GM23338 (cell line): ENCODE measurements around the gene BTBD9. TPM values are rescaled to one million over a fixed set of nuclear protein-coding genes. Genes with fewer than 3 reads are reported as not detected.

ENCODE experiments used
- ATAC-seq: fragments of 200-7000 bp; cut with Tn5 transposase; 3 replicates; pipeline ENCODE4 v1.9.1; 2020
- DNase-seq: peaks from one replicate; pipeline ENCODE4 v3.0.0-alpha.2; 2015; ENCODE audit warnings: low spot score
- H2AFZ ChIP-seq: fragments of 200-600 bp; sonication (generic); 2 replicates; pipeline ENCODE4 v1.8.0; 2016; ENCODE audit warnings: antibody characterized with exemption, mild to moderate bottlenecking, moderate library complexity
- H3F3A ChIP-seq: fragments of 200-600 bp; sonication (generic); replicated peaks from 2 replicates; pipeline ENCODE4 v1.8.0; 2017; ENCODE audit warnings: antibody characterized with exemption, mixed run types, low read depth
- H3K27ac ChIP-seq: fragments of 200-600 bp; sonication (generic); 2 replicates; pipeline ENCODE4 v1.6.1; 2016; ENCODE audit warnings: low read depth
- H3K27me3 ChIP-seq: fragments of 200-600 bp; sonication (generic); 2 replicates; pipeline ENCODE4 v1.8.0; 2016; ENCODE audit warnings: mild to moderate bottlenecking, mixed run types, moderate library complexity; ENCODE audit not compliant: insufficient read depth
- H3K36me3 ChIP-seq: fragments of 200-600 bp; sonication (generic); 2 replicates; pipeline ENCODE4 v1.8.0; 2016; ENCODE audit warnings: mild to moderate bottlenecking; ENCODE audit not compliant: insufficient read depth
- H3K4me1 ChIP-seq: fragments of 200-600 bp; sonication (generic); 2 replicates; pipeline ENCODE4 v1.8.0; 2016; ENCODE audit warnings: mild to moderate bottlenecking, moderate library complexity; ENCODE audit not compliant: insufficient read depth
- H3K4me2 ChIP-seq: fragments of 200-600 bp; sonication (generic); 2 replicates; pipeline ENCODE4 v1.7.1; 2017; ENCODE audit warnings: mixed run types
- H3K4me3 ChIP-seq: fragments of 200-600 bp; sonication (generic); 2 replicates; pipeline ENCODE4 v1.6.1; 2016; ENCODE audit warnings: mixed run types
- H3K79me2 ChIP-seq: fragments of 200-600 bp; sonication (generic); replicated peaks from 2 replicates; pipeline ENCODE4 v1.8.0; 2017; ENCODE audit warnings: mild to moderate bottlenecking; ENCODE audit not compliant: insufficient read depth
- H3K9me2 ChIP-seq: fragments of 200-600 bp; sonication (generic); 2 replicates; pipeline ENCODE4 v1.8.0; 2017; ENCODE audit not compliant: insufficient read depth
- H4K20me1 ChIP-seq: fragments of 200-600 bp; sonication (generic); replicated peaks from 2 replicates; pipeline ENCODE4 v1.8.0; 2017; ENCODE audit warnings: mild to moderate bottlenecking; ENCODE audit not compliant: insufficient read depth
- H3K27ac Mint-ChIP-seq: 2 replicates; pipeline ENCODE4 v1.8.0; 2020; ENCODE audit warnings: inconsistent platforms, mild to moderate bottlenecking, moderate library complexity, mixed read lengths
- H3K27me3 Mint-ChIP-seq: 3 replicates; pipeline ENCODE4 v1.8.0; 2022; ENCODE audit warnings: low read depth, mild to moderate bottlenecking, moderate library complexity, mixed read lengths, inconsistent platforms; ENCODE audit not compliant: insufficient read depth, poor library complexity
- H3K36me3 Mint-ChIP-seq: 3 replicates; pipeline ENCODE4 v1.8.0; 2021; ENCODE audit warnings: low read depth, mild to moderate bottlenecking, inconsistent platforms, moderate library complexity, mixed read lengths
- H3K4me1 Mint-ChIP-seq: 3 replicates; pipeline ENCODE4 v1.8.0; 2020; ENCODE audit warnings: mild to moderate bottlenecking, inconsistent platforms, mixed read lengths
- H3K4me3 Mint-ChIP-seq: 3 replicates; pipeline ENCODE4 v1.8.0; 2021; ENCODE audit warnings: moderate library complexity, mild to moderate bottlenecking, inconsistent platforms, mixed read lengths
- H3K9me3 Mint-ChIP-seq: 3 replicates; pipeline ENCODE4 v1.8.0; 2020; ENCODE audit warnings: moderate library complexity, mild to moderate bottlenecking, inconsistent platforms, mixed read lengths
- CREB1 ChIP-seq: fragments of 250-450 bp; sonication (Bioruptor Pico); IDR thresholded peaks from 2 replicates; pipeline ENCODE4 v1.5.0; 2020; ENCODE audit warnings: low read depth, mild to moderate bottlenecking, moderate library complexity
- CTCF ChIP-seq, 2 experiments: fragments of 200-600 bp in 1 of 2; sonication (generic) in 1 of 2; conservative IDR thresholded peaks; 2 replicates each; pipeline versions ENCODE4 v1.5.1 to v1.6.1; 2016 to 2017; ENCODE audit warnings: antibody characterized with exemption in 2 of 2, low read depth in 2 of 2, mild to moderate bottlenecking in 2 of 2, moderate library complexity in 1 of 2
- EZH2 ChIP-seq: fragments of 200-600 bp; sonication (generic); IDR thresholded peaks from one replicate; pipeline ENCODE4 v1.8.0; 2017; ENCODE audit warnings: antibody characterized with exemption, mild to moderate bottlenecking, low read depth; ENCODE audit not compliant: unreplicated experiment
- EZH2phosphoT487 ChIP-seq: fragments of 200-600 bp; sonication (generic); IDR thresholded peaks from one replicate; pipeline ENCODE4 v1.8.1; 2018; ENCODE audit warnings: antibody characterized with exemption; ENCODE audit not compliant: unreplicated experiment
- JUNB ChIP-seq: IDR thresholded peaks from one replicate; pipeline ENCODE4 v1.6.1; 2016; ENCODE audit warnings: antibody characterized with exemption; ENCODE audit not compliant: unreplicated experiment
- NANOG ChIP-seq: IDR thresholded peaks from 2 replicates; pipeline ENCODE4 v1.6.1; 2016; ENCODE audit warnings: antibody characterized with exemption, borderline replicate concordance
- POLR2AphosphoS5 ChIP-seq: IDR thresholded peaks from 2 replicates; pipeline ENCODE4 v1.6.1; 2016; ENCODE audit warnings: antibody characterized with exemption, low read depth
- STAT1 ChIP-seq: IDR thresholded peaks from one replicate; pipeline ENCODE4 v1.6.1; 2016; ENCODE audit warnings: antibody characterized with exemption; ENCODE audit not compliant: unreplicated experiment
- ZNF114 ChIP-seq: fragments of 250-450 bp; sonication (Bioruptor Pico); IDR thresholded peaks from 2 replicates; pipeline ENCODE4 v1.5.0; 2020; ENCODE audit warnings: mild to moderate bottlenecking, moderate library complexity
- ZNF331 ChIP-seq: fragments of 250-450 bp; sonication (Bioruptor Pico); IDR thresholded peaks from 2 replicates; pipeline ENCODE4 v1.5.0; 2020; ENCODE audit warnings: low read depth, mild to moderate bottlenecking, moderate library complexity
- polyA plus RNA-seq: library from polyadenylated mRNA; unstranded; fragments of >200 nt; fragmentation: Nextera tagmentation; extraction: Ambion mirVana; gene quantifications from 2 replicates; pipeline ENCODE4 v1.2.1, GENCODE V29; 2016
- total RNA-seq: library from RNA; depleted of rRNA; stranded (reverse); fragments of >200 nt; shearing (Covaris generic); gene quantifications from 2 replicates; pipeline ENCODE4 v1.2.3, GENCODE V29; 2014
- TF ChIP-seq, protein P1 (sequence below): IDR thresholded peaks from 2 replicates; pipeline ENCODE4 v1.6.1; 2016; ENCODE audit warnings: antibody characterized with exemption
- TF ChIP-seq, protein P2 (sequence below): fragments of 250-450 bp; sonication (Bioruptor Pico); IDR thresholded peaks from 2 replicates; pipeline ENCODE4 v1.5.0; 2020; ENCODE audit warnings: mild to moderate bottlenecking, moderate library complexity
- TF ChIP-seq, protein P3 (sequence below): IDR thresholded peaks from one replicate; pipeline ENCODE4 v1.6.1; 2018; ENCODE audit warnings: antibody characterized with exemption; ENCODE audit not compliant: unreplicated experiment

Gene BTBD9
- total and polyA plus RNA-seq, 2 experiments from 2014 or later = 4.2 to 5.3 TPM

DNA sequence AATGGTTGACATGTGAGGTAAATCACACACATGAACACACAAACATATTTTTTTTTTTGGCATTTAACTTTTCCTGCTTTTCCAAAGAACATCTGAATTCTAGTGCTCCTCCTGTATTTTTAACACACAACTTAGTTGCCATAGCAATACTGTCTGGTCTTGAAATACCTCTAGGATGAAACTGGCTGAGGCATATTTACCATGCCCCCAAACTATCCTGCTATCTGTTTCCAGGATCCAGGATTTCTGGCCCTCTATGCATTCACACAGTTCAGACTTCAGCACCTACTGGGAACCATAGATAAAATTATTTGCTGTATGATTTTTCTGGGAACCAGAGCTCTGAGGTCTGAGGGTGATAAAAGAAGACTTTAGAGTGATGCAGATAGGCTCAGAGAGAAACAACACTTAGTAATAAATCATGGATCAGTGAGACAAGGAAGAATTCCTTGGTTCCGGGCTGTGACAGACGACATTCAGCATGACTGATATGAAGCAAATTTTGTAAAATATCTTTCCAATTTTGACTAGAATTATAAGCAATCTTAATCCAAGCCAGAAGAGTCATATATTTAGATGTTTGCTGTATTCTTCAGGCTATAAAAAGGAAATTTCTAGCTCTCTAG, 359.7 kb downstream of the BTBD9 start:
- no peaks in the 10 kb centered on the region for H3K36me3 Mint-ChIP-seq
- ATAC-seq (no peak), DNase-seq (no peak)
- H4K20me1 ChIP-seq = no peaks in the 10 kb centered on the region
- H3K9me2 ChIP-seq = no peaks in the 10 kb centered on the region; the same call in none of the 2 replicates
- H3K27ac ChIP-seq = no peak overlapping the region
- no peak overlapping the region for H3K4me2 ChIP-seq
- TF ChIP-seq EZH2phosphoT487 (no peak), CTCF (conservative IDR thresholded peaks at IDR 0.05; ENCODE audit: low read depth in 2 of 2) (no peak), JUNB (no peak), CREB1 (CRISPR knock-in tag) (no peak), POLR2AphosphoS5 (no peak), EZH2 (no peak), STAT1 (no peak), ZNF114 (CRISPR knock-in tag) (no peak), NANOG (no peak), ZNF331 (CRISPR knock-in tag) (no peak)
- TF ChIP-seq, protein P1, sequence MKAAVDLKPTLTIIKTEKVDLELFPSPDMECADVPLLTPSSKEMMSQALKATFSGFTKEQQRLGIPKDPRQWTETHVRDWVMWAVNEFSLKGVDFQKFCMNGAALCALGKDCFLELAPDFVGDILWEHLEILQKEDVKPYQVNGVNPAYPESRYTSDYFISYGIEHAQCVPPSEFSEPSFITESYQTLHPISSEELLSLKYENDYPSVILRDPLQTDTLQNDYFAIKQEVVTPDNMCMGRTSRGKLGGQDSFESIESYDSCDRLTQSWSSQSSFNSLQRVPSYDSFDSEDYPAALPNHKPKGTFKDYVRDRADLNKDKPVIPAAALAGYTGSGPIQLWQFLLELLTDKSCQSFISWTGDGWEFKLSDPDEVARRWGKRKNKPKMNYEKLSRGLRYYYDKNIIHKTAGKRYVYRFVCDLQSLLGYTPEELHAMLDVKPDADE = no peak
- TF ChIP-seq, protein P2, sequence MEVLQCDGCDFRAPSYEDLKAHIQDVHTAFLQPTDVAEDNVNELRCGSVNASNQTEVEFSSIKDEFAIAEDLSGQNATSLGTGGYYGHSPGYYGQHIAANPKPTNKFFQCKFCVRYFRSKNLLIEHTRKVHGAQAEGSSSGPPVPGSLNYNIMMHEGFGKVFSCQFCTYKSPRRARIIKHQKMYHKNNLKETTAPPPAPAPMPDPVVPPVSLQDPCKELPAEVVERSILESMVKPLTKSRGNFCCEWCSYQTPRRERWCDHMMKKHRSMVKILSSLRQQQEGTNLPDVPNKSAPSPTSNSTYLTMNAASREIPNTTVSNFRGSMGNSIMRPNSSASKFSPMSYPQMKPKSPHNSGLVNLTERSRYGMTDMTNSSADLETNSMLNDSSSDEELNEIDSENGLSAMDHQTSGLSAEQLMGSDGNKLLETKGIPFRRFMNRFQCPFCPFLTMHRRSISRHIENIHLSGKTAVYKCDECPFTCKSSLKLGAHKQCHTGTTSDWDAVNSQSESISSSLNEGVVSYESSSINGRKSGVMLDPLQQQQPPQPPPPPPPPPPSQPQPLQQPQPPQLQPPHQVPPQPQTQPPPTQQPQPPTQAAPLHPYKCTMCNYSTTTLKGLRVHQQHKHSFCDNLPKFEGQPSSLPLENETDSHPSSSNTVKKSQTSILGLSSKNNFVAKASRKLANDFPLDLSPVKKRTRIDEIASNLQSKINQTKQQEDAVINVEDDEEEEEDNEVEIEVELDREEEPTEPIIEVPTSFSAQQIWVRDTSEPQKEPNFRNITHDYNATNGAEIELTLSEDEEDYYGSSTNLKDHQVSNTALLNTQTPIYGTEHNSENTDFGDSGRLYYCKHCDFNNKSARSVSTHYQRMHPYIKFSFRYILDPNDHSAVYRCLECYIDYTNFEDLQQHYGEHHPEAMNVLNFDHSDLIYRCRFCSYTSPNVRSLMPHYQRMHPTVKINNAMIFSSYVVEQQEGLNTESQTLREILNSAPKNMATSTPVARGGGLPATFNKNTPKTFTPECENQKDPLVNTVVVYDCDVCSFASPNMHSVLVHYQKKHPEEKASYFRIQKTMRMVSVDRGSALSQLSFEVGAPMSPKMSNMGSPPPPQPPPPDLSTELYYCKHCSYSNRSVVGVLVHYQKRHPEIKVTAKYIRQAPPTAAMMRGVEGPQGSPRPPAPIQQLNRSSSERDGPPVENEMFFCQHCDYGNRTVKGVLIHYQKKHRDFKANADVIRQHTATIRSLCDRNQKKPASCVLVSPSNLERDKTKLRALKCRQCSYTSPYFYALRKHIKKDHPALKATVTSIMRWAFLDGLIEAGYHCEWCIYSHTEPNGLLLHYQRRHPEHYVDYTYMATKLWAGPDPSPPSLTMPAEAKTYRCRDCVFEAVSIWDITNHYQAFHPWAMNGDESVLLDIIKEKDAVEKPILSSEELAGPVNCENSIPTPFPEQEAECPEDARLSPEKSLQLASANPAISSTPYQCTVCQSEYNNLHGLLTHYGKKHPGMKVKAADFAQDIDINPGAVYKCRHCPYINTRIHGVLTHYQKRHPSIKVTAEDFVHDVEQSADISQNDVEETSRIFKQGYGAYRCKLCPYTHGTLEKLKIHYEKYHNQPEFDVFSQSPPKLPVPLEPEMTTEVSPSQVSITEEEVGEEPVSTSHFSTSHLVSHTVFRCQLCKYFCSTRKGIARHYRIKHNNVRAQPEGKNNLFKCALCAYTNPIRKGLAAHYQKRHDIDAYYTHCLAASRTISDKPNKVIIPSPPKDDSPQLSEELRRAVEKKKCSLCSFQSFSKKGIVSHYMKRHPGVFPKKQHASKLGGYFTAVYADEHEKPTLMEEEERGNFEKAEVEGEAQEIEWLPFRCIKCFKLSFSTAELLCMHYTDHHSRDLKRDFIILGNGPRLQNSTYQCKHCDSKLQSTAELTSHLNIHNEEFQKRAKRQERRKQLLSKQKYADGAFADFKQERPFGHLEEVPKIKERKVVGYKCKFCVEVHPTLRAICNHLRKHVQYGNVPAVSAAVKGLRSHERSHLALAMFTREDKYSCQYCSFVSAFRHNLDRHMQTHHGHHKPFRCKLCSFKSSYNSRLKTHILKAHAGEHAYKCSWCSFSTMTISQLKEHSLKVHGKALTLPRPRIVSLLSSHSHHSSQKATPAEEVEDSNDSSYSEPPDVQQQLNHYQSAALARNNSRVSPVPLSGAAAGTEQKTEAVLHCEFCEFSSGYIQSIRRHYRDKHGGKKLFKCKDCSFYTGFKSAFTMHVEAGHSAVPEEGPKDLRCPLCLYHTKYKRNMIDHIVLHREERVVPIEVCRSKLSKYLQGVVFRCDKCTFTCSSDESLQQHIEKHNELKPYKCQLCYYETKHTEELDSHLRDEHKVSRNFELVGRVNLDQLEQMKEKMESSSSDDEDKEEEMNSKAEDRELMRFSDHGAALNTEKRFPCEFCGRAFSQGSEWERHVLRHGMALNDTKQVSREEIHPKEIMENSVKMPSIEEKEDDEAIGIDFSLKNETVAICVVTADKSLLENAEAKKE (CRISPR knock-in tag) = no peak
- TF ChIP-seq, protein P3, sequence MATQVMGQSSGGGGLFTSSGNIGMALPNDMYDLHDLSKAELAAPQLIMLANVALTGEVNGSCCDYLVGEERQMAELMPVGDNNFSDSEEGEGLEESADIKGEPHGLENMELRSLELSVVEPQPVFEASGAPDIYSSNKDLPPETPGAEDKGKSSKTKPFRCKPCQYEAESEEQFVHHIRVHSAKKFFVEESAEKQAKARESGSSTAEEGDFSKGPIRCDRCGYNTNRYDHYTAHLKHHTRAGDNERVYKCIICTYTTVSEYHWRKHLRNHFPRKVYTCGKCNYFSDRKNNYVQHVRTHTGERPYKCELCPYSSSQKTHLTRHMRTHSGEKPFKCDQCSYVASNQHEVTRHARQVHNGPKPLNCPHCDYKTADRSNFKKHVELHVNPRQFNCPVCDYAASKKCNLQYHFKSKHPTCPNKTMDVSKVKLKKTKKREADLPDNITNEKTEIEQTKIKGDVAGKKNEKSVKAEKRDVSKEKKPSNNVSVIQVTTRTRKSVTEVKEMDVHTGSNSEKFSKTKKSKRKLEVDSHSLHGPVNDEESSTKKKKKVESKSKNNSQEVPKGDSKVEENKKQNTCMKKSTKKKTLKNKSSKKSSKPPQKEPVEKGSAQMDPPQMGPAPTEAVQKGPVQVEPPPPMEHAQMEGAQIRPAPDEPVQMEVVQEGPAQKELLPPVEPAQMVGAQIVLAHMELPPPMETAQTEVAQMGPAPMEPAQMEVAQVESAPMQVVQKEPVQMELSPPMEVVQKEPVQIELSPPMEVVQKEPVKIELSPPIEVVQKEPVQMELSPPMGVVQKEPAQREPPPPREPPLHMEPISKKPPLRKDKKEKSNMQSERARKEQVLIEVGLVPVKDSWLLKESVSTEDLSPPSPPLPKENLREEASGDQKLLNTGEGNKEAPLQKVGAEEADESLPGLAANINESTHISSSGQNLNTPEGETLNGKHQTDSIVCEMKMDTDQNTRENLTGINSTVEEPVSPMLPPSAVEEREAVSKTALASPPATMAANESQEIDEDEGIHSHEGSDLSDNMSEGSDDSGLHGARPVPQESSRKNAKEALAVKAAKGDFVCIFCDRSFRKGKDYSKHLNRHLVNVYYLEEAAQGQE = no peak
- no peaks in the 10 kb centered on the region; the same call in 2 of the 3 replicates for H3K9me3 Mint-ChIP-seq
- H3K27ac Mint-ChIP-seq = no peak overlapping the region
- H3K4me3 Mint-ChIP-seq = no peak overlapping the region
- H3K4me1 ChIP-seq = peaks cover 11% of the 10 kb centered on the region
- no peak overlapping the region for H3K4me3 ChIP-seq
- no peaks in the 10 kb centered on the region for H3F3A ChIP-seq
- no peak overlapping the region for H2AFZ ChIP-seq
- no peaks in the 10 kb centered on the region for H3K27me3 Mint-ChIP-seq
- peaks cover 31% of the 10 kb centered on the region for H3K4me1 Mint-ChIP-seq
- H3K36me3 ChIP-seq = no peaks in the 10 kb centered on the region; the same call in 1 of the 2 replicates
- H3K27me3 ChIP-seq = no peaks in the 10 kb centered on the region
- no peaks in the 10 kb centered on the region for H3K79me2 ChIP-seq
